GM19468 (cell line): ENCODE results near the gene KAT8.
A peak's percentile ranks its signal among the peaks of the same experiment; 100 is the strongest.
"Not testable (repeated sequence)": the region's sequence is repeated elsewhere in the genome, so short reads cannot be mapped to it uniquely, and the experiment has no call there.

ENCODE experiments used
- ATAC-seq: cut with Tn5 transposase; IDR thresholded peaks from one replicate; pipeline ENCODE4 v1.9.1; 2021; ENCODE audit warnings: mild to moderate bottlenecking, moderate library complexity, moderate number of reproducible peaks; ENCODE audit not compliant: unreplicated experiment; ENCODE audit errors: extremely low read depth

The KAT8 gene

DNA sequence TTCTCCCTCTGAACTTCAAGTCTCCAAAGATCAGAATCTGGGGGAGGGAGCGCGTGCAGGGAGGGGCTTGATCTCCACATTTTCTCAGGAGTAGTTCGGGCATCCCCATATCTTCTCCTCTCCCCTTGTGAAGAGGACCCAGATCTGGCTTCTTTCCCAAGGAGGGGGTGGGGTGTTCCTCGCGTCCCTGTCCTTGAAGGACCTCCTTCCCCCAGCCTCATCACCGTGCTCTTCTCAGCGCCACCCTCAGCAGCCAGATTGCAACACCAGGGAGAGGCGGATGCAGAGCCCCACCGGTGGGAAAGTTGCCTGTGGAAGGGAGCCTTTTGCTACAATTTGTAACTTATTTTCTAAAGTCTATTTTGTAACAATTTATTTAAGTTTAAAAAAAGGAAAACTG, 34.4 kb upstream of the KAT8 start:
- ATAC-seq, result no peak

DNA sequence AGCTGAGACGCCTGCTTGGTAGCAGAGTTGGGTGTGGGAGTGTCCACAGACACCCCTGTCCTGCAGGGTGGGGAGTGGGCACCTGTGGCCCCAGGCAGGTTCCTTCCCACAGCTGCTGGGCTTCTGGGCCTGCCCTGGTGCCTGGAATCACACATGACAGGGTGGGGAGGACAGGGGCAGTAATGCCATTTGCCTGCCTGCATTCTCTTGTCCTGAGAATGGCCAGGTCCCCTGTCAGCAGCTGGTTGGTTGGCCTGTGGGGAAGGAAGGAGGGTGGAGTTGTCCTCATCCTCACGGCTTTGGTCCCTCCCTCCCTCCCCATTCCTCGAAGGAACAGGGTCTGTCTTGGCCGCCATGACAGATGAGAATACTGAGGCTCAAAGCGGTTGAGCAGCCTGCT, 33.9 kb upstream of the KAT8 start:
- ATAC-seq, result no peak

DNA sequence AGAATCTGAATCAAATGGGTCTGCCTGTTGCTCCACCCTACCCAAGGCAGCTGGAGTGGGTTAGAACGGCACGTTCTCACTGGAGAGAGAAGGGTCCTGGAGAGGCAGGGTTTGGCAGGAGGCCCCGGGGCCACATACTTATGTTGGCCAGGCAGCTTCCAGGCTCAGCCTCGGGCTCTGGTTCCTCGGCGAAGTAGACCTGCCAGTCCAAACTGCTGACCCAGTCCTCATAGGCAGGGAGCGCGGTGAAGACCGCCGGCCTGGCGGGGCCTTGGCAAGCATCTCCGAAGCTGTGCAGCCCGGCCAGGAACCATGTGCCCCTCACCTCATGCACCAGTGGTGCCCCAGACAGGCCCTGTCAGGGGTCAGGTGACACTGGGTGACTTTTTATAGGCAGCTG, 33.5 kb upstream of the KAT8 start:
- ATAC-seq, result no peak

DNA sequence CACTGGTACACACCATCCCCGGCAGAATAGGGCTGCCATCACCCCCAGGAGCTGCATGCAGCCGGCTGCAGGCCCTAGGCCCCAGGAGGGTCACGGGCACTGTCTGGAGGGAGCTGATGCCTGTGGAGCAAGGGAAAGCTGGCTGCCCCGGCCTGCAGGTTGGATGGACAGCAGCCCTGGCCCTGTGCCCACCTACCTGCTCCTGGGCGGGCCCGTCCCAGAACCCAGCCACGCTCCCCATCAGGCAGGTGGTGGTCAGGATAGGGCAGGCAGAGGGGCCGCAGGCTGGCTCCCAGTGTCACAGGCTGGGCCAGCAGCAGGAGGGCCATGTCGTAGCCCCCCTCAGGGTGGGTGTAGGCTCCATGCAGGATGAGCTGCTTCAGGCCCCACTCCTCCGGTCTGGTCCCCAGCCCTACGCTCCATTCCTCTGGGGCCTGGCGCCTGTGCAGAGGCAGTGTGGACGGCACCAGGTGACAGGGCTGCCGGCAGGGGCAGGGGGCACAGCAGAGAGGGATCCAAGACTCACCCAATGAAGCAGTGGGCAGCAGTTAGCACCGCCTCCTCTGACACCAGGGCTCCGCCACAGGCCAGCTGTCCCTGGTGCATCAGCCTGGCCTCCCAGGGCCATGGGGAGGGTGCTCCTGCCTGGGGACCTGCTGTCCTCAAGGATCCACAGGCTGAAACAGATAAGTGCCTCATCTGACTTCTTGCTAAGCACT, 32.7 kb upstream of the KAT8 start:
- no peak for ATAC-seq

DNA sequence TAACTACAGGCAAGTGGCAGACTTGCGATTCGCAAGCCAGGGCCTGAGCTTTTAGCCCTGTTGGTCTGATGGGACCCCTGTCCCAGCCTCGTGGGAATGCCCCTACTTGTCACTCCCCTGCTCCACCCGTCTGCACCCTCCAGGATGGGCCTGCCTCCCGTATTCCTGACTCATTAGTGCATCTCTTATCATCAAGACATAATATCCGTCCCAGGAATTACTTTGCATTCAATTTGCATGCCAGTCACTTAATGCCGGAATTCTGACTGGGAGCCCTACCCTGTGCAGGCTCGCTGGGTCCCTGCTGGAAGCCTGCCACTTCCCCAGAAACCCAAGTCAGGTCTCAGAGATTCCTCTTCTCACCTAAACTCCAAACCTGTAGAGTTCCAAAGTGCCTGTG, 32.1 kb upstream of the KAT8 start:
- no peak for ATAC-seq

DNA sequence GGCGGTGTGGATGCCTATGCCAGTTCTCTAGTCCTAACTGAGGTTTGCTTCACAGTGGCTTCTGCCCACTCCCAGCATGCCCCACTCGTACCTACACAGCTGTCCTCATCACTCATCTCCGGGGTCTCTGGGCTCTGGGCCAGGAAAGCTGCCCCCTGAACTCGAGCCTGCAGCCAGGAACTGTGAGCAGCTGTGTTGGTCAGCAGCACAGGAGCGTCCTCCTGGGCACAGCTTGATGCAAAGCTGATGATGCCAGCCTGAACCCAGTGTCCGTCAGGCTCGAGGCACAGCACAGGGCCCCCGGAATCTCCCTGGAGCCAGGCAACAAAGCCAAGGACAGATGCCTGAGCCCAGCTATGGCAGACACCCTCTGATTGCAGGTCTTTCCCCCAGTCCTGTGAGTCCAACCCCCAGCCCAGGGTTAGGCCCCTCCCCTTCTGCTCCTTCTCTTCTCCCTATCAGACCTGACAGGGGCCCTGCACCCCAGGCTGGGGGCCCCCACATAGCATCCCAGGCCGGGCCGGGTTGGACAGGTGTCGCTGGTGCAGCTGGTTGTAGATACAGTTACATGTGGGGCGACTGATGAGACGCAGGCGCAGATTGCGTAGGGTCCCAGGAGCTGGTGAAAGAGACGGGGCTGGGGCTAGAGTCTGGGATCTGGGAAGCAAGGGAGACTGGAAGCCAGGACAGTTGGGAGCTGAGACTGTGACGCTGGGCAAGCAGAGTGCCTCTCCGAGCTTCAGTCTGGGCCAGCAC, 31.4 kb upstream of the KAT8 start:
- ATAC-seq, result no peak

DNA sequence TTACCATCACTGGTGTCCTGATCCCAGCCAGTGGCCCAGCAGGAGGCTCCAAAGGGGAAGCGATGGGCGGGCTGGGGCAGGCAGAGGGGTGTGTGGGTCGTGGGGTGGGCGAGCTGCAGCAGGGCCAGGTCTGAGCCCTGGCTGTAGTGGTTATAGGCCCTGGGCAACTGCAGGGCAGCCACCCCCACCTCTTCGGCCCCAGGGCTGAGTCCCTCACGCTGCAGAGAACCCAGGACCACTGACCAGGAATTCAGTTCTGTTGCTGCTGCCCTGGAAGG, 30.9 kb upstream of the KAT8 start:
- ATAC-seq, result no peak

DNA sequence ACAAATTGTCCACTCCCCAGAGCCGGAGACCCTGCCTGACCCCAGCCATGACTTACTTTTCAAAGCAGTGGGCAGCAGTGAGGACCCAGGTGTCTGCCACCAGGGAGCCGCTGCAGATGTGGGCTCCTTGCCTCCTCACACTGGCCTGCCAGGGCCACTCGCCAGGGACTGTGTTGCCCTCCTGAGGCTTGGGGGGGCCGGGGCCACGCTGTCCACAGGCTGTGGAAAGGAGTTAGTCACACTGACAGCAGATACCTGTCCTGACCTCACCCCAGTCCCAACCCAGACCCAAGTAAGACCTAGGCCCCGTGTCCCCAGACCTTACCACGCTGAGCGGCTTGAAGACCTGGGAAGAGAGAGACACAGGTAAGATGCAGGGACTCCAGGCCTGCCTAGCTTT, 30.0 kb upstream of the KAT8 start:
- no peak for ATAC-seq

DNA sequence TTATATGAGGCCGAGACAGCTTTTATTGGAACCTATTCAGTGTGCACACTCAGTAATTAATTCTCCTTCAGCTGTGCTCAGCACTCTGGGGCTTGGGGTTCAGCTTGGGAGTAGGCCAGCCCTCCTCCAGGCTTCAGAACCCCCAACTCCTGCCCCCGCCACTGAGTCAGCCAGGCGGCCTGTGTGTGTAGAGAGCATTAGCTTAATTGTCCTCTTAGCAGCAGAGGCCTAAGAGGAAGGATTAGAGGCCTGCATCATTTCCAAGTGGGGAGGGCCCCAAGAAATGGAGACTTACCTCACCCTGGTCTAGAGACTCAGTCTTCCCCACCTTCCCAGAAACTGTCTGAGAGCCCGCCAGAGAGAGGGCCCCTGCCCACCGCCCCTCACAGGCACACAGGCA, 29.5 kb upstream of the KAT8 start:
- ATAC-seq, result no peak

DNA sequence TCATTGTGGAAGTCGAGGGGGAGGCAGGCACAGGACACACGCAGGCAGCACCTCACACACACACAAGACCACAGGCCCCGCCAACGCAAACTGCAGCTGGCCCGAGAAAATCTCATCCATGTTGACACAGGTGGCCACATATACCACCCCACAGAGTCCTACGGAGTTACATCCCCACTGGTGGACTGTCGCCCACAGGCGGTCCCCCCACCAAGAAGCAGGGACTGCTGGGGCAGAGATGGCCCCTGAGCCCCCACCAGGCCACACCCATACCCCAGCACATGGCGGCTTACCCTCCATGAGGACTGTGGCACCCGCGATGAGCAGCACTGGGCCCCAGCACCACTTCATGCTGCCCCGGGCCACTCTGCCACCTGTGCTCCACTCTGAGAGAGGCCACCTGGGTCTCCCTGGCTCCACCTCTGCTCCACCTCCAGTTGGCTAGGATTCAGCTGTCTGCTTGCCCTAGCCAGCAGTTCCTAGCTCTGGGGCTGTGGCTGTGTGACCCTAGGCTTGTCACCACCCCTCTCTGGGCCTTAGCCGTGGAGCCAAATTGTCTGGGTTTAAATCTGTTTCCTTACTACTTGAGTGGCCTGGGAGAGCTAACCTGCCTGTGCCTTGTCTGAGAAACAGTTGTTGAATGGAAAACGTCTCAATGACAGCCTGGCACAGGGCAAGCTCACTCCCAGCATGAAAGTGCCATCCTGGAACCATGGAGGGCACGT, 28.8 kb upstream of the KAT8 start, which contains the start of gene PRSS53:
TSS of gene PRSS53 (minus strand) at position 485 of the 725 bp plus-strand sequence. CDS start at position 351, 134 bp downstream.
- no peak for ATAC-seq

DNA sequence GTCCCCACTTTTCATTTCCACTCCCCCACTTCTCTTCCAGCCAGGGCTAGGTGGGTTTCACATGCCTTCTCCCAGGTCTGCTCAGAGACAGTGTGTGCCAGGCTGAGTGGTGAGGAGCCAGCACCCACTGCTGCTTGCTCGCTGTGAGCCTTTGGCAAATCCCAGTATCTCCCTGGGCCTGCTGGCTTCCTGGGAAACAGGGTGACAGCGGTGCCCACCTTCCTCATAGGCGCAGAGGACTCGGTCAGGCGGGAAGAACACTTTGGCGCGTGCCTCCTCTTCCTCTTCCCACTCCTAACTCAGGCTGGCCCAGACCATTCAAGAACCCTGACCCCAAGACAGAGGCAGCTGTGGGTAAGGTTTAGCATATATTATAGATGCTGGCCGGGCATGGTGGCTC, 28.3 kb upstream of the KAT8 start:
- no peak for ATAC-seq

DNA sequence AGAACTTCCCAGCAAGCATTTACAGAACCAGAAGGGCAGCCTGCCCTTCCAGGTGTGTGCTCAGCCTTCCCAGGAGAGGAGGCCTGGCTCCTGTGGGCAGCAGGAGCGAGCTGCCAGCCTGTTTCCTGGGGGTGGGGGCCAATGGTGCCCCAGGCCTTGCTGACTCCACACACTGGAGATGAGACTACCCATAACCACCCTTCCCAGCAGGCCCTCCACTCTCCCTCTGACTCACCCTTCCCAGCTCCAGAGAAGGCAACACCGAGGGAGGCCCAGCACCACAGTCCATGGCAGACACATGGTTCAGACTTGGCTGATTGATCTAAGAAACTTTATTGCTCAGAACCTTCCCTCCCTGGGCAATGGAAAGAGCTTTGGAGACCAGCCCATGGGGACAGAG, 26.9 kb upstream of the KAT8 start:
- ATAC-seq, result no peak

DNA sequence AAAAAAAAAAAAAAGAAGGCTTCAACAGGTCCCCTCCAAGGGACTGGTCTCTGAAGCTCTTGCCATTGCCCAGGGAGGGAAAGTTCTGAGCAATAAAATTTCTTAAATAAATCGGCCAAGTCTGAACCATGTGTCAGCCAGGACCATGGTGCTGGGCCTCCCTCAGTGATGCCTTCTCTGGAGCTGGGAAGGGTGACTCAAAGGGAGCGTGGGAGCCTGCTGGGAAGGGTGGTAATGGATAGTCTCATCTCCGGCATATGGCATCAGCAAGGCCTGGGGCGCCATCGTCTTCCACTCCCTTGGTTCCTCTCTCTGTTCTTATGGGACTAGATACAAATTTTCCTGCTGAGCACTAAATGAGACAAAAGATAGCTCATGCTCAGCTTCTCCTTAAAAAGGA, 25.1 kb upstream of the KAT8 start:
- ATAC-seq, result no peak

DNA sequence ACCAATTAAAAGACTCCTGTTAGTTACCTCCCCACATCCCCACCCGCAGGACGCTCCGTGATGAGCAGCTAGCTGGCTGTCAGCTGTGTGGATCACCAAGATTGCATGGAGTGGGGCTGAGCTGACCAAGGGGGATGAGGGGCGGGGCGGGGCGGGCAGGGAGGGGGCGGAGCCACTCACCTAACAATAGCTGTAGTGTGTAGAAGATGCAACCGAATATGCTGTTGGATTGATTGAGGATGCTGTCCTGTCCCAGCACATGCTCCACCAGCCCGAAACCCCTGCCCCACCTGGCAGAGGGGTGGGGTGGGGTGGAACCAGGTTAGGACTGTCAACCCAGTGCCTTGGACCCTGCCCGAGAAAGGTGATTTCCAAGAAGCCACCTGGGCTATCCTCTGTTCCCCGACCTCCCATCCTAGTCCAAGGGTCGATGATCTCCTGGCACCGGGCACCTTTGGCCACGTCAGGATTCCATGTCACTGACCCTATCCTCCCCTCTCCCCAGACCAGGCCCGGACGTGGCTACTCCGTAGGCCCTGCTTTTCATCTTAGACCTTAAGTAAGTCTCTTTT, 24.2 kb upstream of the KAT8 start:
- no peak for ATAC-seq

DNA sequence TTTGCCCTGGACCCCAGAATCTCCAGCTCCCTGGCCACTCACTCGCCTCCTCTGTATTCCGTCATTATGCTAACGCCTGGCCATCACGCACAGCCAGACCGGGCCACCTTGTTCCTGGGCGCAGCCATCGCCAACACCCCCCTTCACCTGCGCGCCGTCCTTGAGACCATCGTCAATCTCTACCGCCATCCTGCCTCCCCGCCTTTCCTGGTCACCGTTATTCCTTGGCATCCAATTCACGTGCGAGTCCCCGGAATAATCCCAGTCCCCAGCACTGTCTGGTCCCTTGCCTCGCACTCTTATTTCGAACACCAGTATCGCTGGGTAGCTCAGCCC, 23.4 kb upstream of the KAT8 start:
- ATAC-seq, result no peak

DNA sequence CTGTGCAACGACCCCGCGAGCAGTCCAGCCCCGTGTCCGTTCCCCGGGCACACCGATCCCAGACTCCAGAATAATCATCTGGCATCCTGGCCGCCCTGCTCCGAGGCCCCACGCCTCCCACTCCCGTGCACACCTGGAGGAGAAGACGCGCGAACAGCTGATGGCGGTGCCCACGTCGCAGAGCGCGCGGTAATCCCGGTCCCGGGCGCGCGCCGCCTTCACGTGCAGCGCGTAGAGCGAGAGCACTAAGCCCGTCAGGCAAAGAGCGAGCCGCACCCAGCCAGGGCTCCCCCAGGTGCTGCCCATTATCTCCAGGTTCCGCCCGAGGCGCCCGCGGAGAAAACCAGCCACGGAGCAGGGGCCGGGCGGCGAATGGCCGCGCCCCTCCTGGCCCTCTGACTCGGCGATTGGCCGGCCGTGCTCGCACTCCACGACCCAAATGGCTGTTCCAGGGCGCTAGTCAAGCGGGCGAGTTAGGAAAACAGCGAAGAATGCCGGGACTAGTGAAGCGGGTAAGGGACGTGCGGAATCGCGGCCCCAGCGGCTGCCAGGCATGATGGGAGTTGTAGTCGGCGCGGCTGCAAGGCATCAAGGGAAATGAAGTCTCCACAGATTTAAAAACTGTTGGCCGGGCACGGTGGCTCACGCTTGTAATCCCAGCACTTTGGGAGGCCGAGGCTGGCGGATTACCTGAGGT, 22.9 kb upstream of the KAT8 start, which contains the start of gene VKORC1:
TSS of gene VKORC1 (minus strand) at position 374 of the 697 bp plus-strand sequence. CDS start at position 306, 68 bp downstream.
- ATAC-seq, result peak; percentile 60

DNA sequence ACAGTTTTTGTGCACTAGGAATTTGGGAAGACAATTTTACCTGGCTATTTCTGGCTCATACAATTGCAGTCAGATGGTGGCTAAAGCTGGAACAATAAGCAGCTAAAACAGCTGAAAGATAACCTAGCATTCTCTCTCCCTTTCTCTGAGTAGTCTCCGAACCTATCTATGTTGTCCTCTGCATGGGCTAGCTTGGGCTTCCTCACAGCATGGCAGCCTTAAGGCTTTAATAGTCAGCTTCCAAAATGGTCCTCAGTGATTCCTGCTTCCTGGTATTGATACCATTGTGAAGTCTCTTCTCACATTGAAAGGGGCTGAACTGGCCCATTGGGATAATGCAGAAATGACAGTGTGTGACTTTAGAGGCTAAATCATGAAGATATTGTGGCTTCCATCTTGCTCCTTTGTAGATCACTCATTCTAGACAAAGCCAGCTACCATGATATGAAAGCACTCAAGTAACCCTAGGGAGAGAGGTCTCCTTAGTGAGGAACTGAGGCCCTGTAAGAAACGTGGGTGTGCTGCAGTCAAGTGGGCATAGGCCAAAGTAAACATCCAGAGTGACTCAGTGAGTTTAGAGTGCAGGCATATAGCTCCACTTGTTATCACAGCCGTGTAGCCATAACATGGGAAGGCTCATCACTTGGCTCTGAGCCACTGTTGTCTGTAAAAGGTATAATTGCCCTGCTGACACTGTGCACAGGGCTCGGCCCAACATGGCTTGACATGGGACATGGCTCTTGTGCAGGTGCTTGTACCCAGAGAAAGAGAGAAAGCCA, 17.4 kb upstream of the KAT8 start:
- ATAC-seq, result no peak

DNA sequence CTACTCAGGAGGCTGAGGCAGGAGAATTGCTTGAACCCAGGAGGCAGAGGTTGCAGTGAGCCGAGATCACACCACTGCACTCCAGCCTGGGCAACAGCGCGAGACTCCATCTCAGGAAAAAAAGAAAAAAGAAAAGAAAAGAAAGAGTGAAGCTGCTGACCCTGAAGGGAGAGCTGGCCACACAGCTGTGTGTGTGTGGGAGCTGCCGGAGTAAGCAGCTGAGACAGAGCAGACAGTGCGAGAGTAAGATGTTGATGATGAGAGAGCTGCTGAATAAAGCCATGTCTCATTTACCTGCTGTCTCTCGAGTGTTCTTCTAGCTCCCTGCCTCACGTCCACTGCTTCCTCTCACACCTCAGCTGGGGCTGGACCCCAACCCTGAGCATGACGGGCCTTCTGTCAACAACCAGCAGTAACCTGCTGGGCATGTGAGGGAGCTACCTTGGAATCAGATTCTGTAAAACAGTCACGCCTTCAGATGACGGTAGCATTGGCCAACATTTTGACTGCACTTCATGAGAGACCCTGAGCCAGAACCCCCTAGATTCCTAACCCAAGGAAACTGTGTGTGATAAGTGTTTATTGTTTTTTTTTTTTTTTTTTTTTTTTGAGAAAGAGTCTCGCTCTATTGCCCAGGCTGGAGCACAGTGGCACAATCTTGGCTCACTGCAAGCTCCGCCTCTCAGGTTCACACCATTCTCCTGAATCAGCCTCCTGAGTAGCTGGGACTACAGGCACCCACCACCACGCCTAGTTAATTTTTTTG, 16.4 kb upstream of the KAT8 start:
- ATAC-seq, result not testable (repeated sequence)

DNA sequence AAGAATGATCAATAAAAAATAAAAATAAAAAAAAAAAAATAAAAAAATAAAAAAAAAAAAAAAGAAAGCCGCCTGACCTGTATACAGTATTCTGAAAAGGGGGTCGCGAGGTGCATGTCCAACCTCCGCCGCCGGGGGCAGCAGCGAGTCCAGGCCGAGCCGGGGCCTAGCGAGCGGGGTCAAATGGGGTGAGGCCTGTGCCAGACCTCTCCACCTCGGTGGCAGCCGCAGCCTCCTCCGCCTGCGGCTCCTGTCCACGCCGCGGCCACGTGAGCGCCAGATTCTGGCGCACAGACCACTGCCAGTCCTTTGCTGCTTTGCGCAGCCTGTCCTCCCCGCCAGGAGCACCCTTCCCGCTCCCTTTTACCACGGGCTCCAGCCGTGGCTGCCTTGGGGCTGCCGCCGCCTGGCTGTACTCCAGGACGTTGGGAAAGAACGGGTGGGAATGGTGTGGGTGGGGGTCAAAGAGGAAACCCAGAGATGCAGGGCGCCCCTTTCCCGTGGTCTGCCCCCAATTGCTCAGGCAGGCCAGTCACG, 11.7 kb upstream of the KAT8 start:
- ATAC-seq, result no peak
